ENCODE data around the gene CTTNBP2. TPM values are rescaled to one million over a fixed set of nuclear protein-coding genes. Genes with fewer than 3 reads are reported as not detected.

CTTNBP2 gene
- total RNA-seq, 1 donor from 2014 or later: 6.6 TPM

DNA sequence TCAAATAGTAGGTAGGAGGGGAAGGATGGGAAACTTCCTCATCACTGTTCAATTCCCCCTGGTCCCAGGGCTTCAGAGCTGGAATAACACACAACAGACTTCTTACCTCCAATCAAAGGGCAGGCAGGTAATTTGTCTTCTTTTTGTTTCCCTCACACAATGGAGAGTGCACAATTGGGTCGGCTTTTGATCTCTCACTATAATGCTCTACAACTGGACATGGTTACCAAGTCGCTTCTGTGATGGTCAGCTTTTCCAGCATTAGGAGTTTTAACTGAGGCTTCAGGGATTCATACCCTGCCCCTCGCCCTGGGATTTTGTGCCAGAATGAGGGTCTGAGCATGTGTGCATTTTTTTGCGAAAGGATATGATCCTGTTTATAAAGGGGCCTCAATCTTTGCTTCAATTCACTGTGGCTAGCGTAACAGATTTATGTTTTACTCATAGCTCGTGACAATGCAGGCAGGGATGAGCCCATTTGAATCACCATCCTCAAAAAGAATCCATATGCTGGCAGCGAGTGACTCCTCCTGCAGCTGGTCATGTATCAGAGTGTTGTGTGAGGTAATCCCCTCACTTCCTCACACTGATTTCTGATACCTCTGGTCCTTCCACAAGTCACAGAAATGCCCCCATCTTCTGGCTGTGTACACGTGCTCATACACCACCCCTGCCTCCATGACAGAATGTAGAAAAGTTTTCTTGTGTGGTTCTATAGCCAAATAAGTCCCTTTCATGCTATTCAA, 189.6 kb downstream of the CTTNBP2 start:
- no peaks in the 10 kb centered on the region for H3K36me3 ChIP-seq
- ATAC-seq (no peak), DNase-seq (no peak)
- intact Hi-C loops (cut with DNase I): no loop called here
- H3K4me3 ChIP-seq: no peak overlapping the region
- TF ChIP-seq, protein P1, sequence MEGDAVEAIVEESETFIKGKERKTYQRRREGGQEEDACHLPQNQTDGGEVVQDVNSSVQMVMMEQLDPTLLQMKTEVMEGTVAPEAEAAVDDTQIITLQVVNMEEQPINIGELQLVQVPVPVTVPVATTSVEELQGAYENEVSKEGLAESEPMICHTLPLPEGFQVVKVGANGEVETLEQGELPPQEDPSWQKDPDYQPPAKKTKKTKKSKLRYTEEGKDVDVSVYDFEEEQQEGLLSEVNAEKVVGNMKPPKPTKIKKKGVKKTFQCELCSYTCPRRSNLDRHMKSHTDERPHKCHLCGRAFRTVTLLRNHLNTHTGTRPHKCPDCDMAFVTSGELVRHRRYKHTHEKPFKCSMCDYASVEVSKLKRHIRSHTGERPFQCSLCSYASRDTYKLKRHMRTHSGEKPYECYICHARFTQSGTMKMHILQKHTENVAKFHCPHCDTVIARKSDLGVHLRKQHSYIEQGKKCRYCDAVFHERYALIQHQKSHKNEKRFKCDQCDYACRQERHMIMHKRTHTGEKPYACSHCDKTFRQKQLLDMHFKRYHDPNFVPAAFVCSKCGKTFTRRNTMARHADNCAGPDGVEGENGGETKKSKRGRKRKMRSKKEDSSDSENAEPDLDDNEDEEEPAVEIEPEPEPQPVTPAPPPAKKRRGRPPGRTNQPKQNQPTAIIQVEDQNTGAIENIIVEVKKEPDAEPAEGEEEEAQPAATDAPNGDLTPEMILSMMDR (IDR thresholded peaks at IDR 0.05): no peak
- H3K9me3 ChIP-seq: no peaks in the 10 kb centered on the region
- no peaks in the 10 kb centered on the region for H3K27me3 ChIP-seq (ENCODE audit: low read depth)
- H3K27ac ChIP-seq: no peak overlapping the region
- no peaks in the 10 kb centered on the region for H3K4me1 ChIP-seq

DNA sequence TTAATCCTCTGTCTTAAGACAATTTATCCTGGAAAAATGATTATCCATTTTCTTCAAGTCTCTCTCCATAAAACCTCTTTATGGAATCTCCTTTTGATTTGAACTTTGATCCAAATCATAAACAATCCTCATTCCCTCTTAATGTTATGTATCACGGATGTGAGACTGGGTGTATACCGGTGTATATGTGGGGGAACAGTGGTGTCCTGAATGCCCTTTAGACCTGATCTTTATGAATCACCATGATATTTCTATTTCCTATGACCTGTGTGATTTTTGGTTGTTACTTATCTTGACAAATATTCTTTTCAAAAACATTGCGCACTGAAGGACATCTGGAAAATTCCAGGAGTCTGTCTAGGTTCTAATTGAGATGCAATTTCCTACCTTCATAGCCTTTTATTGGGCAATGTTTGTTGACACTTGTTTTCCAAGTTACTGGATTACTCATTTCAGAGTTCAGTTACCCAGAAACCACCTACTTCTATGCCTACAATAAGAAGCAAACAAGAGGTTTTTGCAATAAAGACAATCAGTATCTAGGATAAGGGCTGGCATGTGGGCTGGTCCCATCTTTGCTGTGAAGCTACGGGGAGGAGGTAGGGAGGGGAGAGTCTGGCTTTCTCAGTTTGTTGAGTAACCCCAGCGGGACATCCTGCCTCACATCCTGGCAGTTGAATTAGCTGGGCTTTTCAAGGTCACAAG, 190.4 kb downstream of the CTTNBP2 start:
- no peak overlapping the region for H3K4me3 ChIP-seq
- DNase-seq: no peak
- H3K9me3 ChIP-seq: no peaks in the 10 kb centered on the region
- no peaks in the 10 kb centered on the region for H3K4me1 ChIP-seq
- ATAC-seq: peak; percentile 84 to 89
- no peak overlapping the region for H3K27ac ChIP-seq
- TF ChIP-seq, protein P1 (IDR thresholded peaks at IDR 0.05): no peak
- no peaks in the 10 kb centered on the region for H3K27me3 ChIP-seq (ENCODE audit: low read depth)
- intact Hi-C loops (cut with DNase I): no loop called here
- H3K36me3 ChIP-seq: no peaks in the 10 kb centered on the region

DNA sequence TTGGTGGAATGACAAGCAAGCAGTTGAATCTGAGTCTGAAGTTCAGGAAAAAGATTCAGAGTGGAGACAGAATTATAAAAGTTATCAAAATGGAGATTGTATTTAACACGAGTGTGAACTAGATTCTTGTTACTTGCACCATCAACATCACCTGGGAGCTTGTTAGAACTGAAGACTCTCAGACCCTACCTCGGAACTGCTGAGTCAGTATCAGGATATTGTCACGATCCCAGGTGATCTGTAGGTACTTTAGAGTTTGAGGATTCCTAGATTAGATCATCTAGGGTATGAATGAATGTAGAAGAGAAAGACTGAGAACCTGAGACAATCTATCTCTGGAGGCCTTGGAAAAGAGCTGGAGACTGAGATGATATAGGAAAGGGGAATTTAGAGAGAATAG, 194.1 kb downstream of the CTTNBP2 start:
- ATAC-seq (no peak), DNase-seq (no peak)
- H3K4me3 ChIP-seq: no peak overlapping the region
- no peaks in the 10 kb centered on the region for H3K4me1 ChIP-seq
- intact Hi-C loops (cut with DNase I): no loop called here
- H3K36me3 ChIP-seq: no peaks in the 10 kb centered on the region
- no peak overlapping the region for H3K27ac ChIP-seq
- H3K9me3 ChIP-seq: no peaks in the 10 kb centered on the region
- H3K27me3 ChIP-seq (ENCODE audit: low read depth): no peaks in the 10 kb centered on the region
- TF ChIP-seq, protein P1 (IDR thresholded peaks at IDR 0.05): no peak

DNA sequence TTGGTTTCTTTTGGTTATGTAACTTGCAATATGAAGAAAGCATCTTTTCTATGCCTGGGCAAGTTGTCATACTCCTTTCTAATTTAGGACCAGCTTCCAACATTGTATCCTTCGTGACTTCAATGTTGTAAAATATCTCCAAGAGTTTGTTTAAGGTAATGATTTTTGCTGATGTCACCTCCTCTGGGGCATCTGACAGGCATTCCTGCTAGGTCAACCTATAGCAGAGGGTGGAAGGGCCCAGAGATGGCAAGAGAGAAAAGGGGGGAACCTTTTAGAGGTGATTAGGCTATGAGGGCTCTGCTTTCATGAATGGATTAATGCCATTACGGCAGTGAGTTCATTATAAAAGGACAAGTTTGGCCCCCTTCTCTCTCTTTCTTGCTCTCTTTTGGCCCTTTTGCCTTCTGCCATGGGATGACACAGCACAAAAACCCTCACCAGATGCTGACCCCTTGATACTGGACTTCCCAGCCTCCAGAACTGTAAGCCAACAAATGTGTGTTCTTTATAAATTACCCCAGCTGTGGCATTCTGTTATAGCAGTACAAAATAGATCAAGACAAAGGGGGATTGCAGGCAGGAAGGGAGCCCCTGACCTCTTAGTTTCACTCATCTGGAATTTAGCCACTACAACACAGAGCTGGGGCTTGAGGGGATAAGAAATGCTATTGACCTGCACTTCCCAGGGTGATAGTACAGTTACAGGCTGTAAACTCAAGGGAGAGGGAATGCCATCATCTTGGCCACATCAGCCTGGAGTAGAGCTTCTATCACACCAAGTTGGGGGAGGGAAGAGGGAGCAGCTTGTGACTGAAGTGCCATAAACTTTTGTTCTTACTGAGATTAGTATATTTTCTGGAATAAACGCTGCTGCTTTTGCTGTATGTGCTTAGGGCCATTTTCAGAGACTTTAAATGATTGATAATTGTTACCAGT, 197.5 kb downstream of the CTTNBP2 start:
- intact Hi-C loops (cut with DNase I): no loop called here
- Histone ChIP-seq H3K4me3 (no peak overlapping the region), H3K27ac (no peak overlapping the region), H3K36me3 (no peaks in the 10 kb centered on the region), H3K27me3 (ENCODE audit: low read depth) (no peaks in the 10 kb centered on the region), H3K9me3 (no peaks in the 10 kb centered on the region), H3K4me1 (no peaks in the 10 kb centered on the region)
- TF ChIP-seq, protein P1 (IDR thresholded peaks at IDR 0.05): no peak
- no peak for DNase-seq
- ATAC-seq: no peak

DNA sequence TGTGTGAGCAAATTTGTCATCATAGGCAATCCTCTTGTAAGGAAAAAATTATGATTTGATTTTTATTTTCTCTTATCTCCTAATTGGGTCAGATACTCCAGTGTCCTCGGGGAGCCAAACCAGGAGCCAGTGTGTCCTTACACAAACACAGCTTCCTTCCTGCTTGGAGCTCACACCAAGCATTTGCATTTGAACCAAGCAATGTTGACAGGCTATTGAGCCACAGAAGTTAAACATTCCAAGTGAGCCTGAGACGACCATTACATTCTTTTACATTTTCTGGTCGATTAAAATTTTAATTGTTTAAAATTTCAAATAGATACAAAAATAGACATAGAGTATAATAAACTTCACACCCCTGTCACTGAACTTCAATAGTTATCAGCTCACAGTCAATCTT, 198.6 kb downstream of the CTTNBP2 start:
- no peak for DNase-seq
- H3K27ac ChIP-seq: no peak overlapping the region
- H3K27me3 ChIP-seq (ENCODE audit: low read depth): no peaks in the 10 kb centered on the region
- TF ChIP-seq, protein P1 (IDR thresholded peaks at IDR 0.05): no peak
- ATAC-seq: peak in 1 of 2 donors; percentile 32
- H3K36me3 ChIP-seq: no peaks in the 10 kb centered on the region
- H3K9me3 ChIP-seq: no peaks in the 10 kb centered on the region
- no peaks in the 10 kb centered on the region for H3K4me1 ChIP-seq
- intact Hi-C loops (cut with DNase I): no loop called here
- H3K4me3 ChIP-seq: no peak overlapping the region
